ENCODE results near the gene GNB2. TPM values are rescaled to one million over a fixed set of nuclear protein-coding genes. Genes with fewer than 3 reads are reported as not detected.
A peak's percentile ranks its signal among the peaks of the same experiment; 100 is the strongest.

GNB2 gene
- total and polyA plus RNA-seq, 2 of the 13 experiments (the other 11 are each of a cell fraction or from before 2014, with no cell fraction given) = 48.3 to 67.1 TPM

GRCh38 chr7:100640517-100641440, 32.8 kb upstream of the GNB2 start (continued):
- no peak for TF ChIP-seq ZHX1 (CRISPR knock-in tag; IDR thresholded peaks at IDR 0.05; ENCODE audit: low read depth)
- no peak for TF ChIP-seq ZFP37 (CRISPR knock-in tag; IDR thresholded peaks at IDR 0.05; ENCODE audit: borderline replicate concordance)
- TF ChIP-seq ZNF501 (CRISPR knock-in tag; IDR thresholded peaks at IDR 0.05) = 0 out of 2 replicates have a peak, but pooled peaks have one; percentile 17
- TF ChIP-seq SPEN (CRISPR knock-in tag; IDR thresholded peaks at IDR 0.05; ENCODE audit: low read depth) = no peak
- TF ChIP-seq ZNF75D (CRISPR knock-in tag; IDR thresholded peaks at IDR 0.05; ENCODE audit: borderline replicate concordance) = no peak
- TF ChIP-seq PHF20 (CRISPR knock-in tag; IDR thresholded peaks at IDR 0.05) = no peak
- peak; percentile 41 for TF ChIP-seq ZNF687 (CRISPR knock-in tag; IDR thresholded peaks at IDR 0.05)
- 0 out of 2 replicates have a peak, but pooled peaks have one; percentile 33 for TF ChIP-seq DNMT1 (CRISPR knock-in tag; IDR thresholded peaks at IDR 0.05)
- TF ChIP-seq AGO1 (IDR thresholded peaks at IDR 0.05; ENCODE audit: low read depth, low read length, poor library complexity, severe bottlenecking) = no peak
- no peak for TF ChIP-seq HNRNPUL1 (IDR thresholded peaks at IDR 0.05; ENCODE audit: low read depth, low read length)
- no peak for TF ChIP-seq KAT7 (CRISPR knock-in tag; IDR thresholded peaks at IDR 0.05; ENCODE audit: borderline replicate concordance)
- TF ChIP-seq ZNF33B (CRISPR knock-in tag; IDR thresholded peaks at IDR 0.05) = no peak
- TF ChIP-seq AGO2 (optimal IDR thresholded peaks at IDR 0.05; ENCODE audit: low read depth, low read length) = peak; percentile 32
- TF ChIP-seq SAFB2 (CRISPR knock-in tag; IDR thresholded peaks at IDR 0.05; ENCODE audit: borderline replicate concordance, low read depth) = no peak
- TF ChIP-seq ZBTB38 (CRISPR knock-in tag; IDR thresholded peaks at IDR 0.05) = no peak
- no peak for TF ChIP-seq NR2C2 (CRISPR knock-in tag; IDR thresholded peaks at IDR 0.05; ENCODE audit: borderline replicate concordance)
- TF ChIP-seq SALL2 (CRISPR knock-in tag; IDR thresholded peaks at IDR 0.05) = 0 out of 2 replicates have a peak, but pooled peaks have one; percentile 3
- TF ChIP-seq ZNF576 (CRISPR knock-in tag; IDR thresholded peaks at IDR 0.05) = no peak
- TF ChIP-seq ZNF431 (CRISPR knock-in tag; IDR thresholded peaks at IDR 0.05; ENCODE audit: borderline replicate concordance, low read depth) = no peak
- TF ChIP-seq ZNF839 (CRISPR knock-in tag; IDR thresholded peaks at IDR 0.05; ENCODE audit: borderline replicate concordance) = no peak
